ENCODE results near the gene TECPR2. TPM values are rescaled to one million over a fixed set of nuclear protein-coding genes. Genes with fewer than 3 reads are reported as not detected.
"Not testable (repeated sequence)": the region's sequence is repeated elsewhere in the genome, so short reads cannot be mapped to it uniquely, and the experiment has no call there.

The TECPR2 gene
- total RNA-seq, 1 donor from 2014 or later = 6.4 TPM

DNA sequence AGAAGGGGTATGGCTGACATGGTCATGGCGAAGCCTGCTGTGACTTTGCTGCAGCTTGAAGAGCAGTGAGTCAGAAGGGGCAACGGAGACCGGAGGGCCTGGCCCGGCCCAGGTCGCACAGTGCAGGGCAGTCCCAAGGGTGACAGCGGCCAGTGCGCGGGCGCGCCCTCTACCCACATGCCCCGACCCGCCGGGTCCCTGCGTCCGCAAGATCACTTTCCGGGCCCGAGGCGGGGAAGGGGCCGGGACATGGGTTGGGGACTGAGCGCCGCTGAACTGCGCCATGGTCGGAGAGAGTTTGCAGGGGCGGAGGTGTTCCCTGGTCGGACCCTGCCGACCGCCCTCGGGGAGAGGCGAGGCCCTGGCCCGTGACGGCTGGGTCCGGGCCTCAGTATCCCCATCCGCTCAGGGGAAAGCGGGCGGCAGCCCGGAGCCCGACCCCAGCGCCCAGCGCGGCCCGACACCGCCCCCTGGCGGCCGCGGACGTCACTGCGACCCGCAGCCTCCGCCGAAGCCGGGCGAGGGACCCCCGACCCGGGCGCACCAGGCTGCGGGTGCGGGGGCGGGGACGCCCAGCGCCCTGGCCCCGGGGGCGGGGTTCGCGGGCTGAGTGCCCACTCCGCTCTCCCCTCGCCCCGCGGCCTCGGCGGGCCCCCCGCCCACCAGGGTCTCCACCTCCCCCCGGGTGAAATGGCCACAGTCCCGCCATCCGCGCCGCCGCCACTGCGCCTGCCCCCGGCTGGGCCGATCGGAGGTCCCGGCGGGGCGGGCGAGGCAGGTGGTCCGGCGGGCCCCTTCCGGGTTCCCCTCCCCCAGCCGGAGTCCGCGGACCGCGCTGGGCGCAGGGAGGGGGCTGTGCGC lies 154.0 kb downstream of the TECPR2 start:
- peak overlapping the region; percentile 79 for H3K4me3 Mint-ChIP-seq

DNA sequence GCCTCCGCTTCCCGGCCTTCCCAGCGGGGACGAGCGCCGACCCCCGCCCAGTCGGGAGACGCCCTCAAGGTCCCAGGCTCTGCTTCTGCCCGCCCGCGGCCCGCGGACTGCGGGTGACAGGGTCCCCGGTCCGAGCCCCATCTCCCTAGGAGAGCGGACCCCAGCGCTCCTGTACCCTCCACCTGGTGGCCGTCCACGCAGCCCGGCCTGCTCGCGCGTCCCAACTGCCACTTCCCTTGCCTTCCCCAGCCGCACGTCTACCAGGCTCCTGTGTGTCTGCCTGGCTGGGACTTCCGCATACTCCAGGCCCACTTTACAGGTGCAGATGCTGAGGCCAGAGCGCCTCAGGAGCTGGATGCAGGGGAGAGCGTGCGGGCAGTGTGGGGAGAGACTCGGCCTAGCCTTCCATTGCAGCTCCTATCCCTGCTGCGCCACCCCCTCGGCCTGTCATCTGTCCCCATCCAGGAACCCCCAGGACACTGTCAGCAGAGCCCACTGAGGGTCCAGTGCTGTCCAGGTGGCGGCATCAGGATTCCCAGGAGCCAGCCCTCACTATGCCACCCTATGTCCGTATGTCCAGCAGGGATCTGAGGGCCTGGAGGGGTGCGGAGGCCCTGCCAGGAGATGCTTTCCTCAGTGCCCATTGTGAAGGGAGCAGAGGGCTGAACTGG lies 154.8 kb downstream of the TECPR2 start:
- Mint-ChIP-seq H3K27ac (peak overlapping the region; percentile 78), H3K9me3 (no peaks in the 10 kb centered on the region), H3K27me3 (peaks cover 10% of the 10 kb centered on the region), H3K4me3 (peak overlapping the region; percentile 82), H3K36me3 (ENCODE audit: low read depth) (no peaks in the 10 kb centered on the region), H3K4me1 (peaks cover 4% of the 10 kb centered on the region)
- peak; percentile 64 for DNase-seq
- intact Hi-C loops (cut with micrococcal nuclease) = loop anchor here (2.0 to 5.0 kb wide), 4 partner anchors 155 to 555 kb away; partner anchors contain the start of genes CINP, DYNC1H1, HSP90AA1 and TECPR2

More for the DNA sequence above, 154.0 kb downstream of the TECPR2 start:
- Mint-ChIP-seq H3K9me3 (no peaks in the 10 kb centered on the region), H3K27me3 (peaks cover 10% of the 10 kb centered on the region), H3K36me3 (ENCODE audit: low read depth) (no peaks in the 10 kb centered on the region), H3K27ac (peak overlapping the region; percentile 68), H3K4me1 (peaks cover 4% of the 10 kb centered on the region)
- intact Hi-C loops (cut with micrococcal nuclease) = loop anchor here (1.0 to 5.0 kb wide), 5 partner anchors 78 to 554 kb away; partner anchors contain the start of genes CINP, DYNC1H1, HSP90AA1 and TECPR2
- peak; percentile 93 for DNase-seq

DNA sequence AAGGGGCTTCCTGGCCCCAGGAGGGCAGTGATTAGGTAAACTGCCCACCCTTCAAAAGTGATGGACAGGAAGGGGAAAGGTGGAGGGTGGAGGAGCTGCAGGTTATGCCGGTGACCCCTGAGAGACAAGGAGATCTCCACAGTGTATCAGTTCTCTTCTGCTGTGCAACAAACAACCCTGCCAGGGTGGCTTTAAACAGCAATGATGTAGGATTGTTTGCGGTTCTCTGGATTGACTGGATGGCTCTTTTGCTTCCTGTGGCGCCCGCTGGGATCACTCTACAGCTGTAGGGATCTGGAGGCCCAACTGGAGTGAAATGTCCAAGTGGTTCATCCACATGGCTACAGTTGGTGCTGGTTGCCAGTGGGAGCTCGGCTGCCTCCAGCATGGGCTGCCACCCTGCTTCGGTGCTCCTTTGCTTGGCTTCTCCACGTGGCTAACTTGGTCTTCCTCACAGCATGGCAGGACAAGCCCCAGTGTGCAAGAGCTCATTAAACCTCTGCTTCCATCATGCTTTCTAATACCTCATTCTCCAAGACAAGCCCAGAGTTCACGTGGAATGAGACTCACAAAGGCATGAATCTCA lies 155.4 kb downstream of the TECPR2 start:
- intact Hi-C loops (cut with micrococcal nuclease) = loop anchor here (5.0 kb wide), 2 partner anchors 431 to 556 kb away; partner anchors contain the start of genes DYNC1H1 and HSP90AA1
- Mint-ChIP-seq H3K36me3 (ENCODE audit: low read depth) (peaks cover under 1% of the 10 kb centered on the region), H3K4me1 (peaks cover 7% of the 10 kb centered on the region), H3K4me3 (peak overlapping the region; percentile 82), H3K9me3 (no peaks in the 10 kb centered on the region), H3K27ac (peak overlapping the region; percentile 37), H3K27me3 (peaks cover 10% of the 10 kb centered on the region)
- no peak for DNase-seq

DNA sequence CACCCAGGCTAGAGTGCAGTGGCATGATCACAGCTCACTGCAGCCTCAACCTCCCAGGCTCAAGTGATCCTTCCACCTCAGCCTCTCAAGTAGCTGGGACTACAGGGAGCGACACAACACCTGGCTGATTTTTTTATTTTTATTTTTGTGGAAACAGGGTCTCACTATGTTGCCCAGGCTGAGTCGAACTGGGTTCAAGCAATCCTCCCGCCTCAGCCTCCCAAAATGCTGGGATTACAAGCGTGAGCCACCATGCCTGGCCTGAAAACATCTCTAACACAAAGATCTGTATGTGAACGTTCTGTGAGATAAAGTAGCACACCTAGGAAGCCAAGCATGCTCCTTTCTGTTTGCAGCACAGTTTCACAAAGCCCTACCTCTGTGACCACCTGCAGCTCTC lies 157.0 kb downstream of the TECPR2 start:
- peaks cover 17% of the 10 kb centered on the region for H3K4me1 Mint-ChIP-seq
- not testable (repeated sequence) for H3K9me3 Mint-ChIP-seq; H3K36me3 Mint-ChIP-seq (ENCODE audit: low read depth)

DNA sequence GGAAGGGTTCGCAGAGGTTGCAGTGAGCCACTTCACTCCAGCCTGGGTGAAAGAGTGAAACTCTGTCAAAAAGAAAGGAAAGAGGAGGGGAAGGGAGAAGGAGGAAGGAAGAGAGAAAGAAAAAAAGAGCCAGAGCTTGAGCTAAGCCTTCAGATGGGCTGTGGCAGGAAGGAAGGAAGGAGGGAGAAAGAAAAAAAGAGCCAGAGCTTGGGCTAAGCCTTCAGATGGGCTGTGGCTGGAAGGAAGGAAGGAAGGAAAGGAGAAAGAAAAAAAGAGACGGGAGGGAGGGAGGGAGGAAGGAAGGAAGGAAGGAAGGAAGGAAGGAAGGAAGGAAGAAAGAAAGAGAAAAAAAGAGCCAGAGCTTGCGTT lies 160.4 kb downstream of the TECPR2 start:
- intact Hi-C loops (cut with micrococcal nuclease) = no loop called here
- H3K27ac Mint-ChIP-seq = peak overlapping the region; percentile 83
- DNase-seq = no peak
- peaks cover 5% of the 10 kb centered on the region for H3K27me3 Mint-ChIP-seq
- H3K9me3 Mint-ChIP-seq = no peaks in the 10 kb centered on the region
- H3K4me1 Mint-ChIP-seq = peaks cover 26% of the 10 kb centered on the region
- H3K36me3 Mint-ChIP-seq (ENCODE audit: low read depth) = peaks cover 1% of the 10 kb centered on the region
- peak overlapping the region; percentile 82 for H3K4me3 Mint-ChIP-seq

More for the DNA sequence above, 157.0 kb downstream of the TECPR2 start:
- not testable (repeated sequence) for H3K27ac Mint-ChIP-seq, H3K4me3 Mint-ChIP-seq, DNase-seq
- intact Hi-C loops (cut with micrococcal nuclease) = loop anchor here (5.0 kb wide), 2 partner anchors 432 to 557 kb away; partner anchors contain the start of genes DYNC1H1 and HSP90AA1
- peaks cover 10% of the 10 kb centered on the region for H3K27me3 Mint-ChIP-seq

DNA sequence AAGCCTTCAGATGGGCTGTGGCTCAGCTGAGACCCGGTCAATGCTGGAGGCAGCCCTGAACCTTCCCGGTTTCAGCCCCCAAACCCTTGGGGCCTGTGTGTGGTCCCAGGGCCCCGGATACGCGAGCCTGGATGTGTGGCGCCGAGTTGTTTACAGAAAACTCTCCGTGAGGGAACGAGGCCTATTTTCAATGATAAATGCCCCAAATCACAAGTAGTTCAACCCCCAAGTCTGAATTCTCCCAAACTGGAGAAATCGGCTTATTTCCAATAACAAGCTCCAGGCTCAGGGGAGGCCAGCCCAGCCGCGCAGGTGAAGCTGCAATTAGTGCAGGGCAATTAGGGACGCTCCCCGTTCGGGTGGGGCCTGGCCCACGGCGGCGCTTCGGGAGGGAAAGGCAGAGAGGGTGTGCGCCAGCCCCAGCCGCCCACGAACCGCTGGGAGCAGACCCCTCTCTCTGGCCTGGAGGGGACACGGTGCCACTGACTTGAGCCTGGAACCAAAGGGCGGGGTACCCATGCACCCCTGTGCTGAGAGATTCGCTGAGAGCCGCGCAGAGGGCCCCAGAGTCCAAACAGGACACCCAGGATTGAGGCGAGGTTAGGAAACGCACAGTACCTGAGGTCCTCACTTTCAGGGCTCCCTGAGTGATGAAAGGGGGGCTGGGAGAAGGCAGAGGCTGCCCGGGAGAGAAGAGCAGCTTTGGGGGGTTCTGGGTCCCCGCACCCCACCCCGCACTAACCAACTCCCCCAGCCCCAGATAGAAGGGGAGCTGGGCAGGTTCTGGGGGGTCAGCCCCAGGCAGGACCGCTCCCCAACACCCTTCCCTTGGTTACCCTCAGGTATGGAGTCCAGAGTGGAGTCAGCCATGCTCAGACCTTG lies 161.1 kb downstream of the TECPR2 start:
- no peaks in the 10 kb centered on the region for H3K9me3 Mint-ChIP-seq
- no peaks in the 10 kb centered on the region for H3K27me3 Mint-ChIP-seq
- peak overlapping the region; percentile 79 for H3K27ac Mint-ChIP-seq
- peaks cover 26% of the 10 kb centered on the region for H3K4me1 Mint-ChIP-seq
- H3K4me3 Mint-ChIP-seq = peak overlapping the region; percentile 82
- peaks cover 1% of the 10 kb centered on the region for H3K36me3 Mint-ChIP-seq (ENCODE audit: low read depth)
- intact Hi-C loops (cut with micrococcal nuclease) = loop anchor here (2.0 kb wide), 2 partner anchors 161 to 207 kb away; partner anchors contain the start of genes CINP and TECPR2
- DNase-seq = no peak

DNA sequence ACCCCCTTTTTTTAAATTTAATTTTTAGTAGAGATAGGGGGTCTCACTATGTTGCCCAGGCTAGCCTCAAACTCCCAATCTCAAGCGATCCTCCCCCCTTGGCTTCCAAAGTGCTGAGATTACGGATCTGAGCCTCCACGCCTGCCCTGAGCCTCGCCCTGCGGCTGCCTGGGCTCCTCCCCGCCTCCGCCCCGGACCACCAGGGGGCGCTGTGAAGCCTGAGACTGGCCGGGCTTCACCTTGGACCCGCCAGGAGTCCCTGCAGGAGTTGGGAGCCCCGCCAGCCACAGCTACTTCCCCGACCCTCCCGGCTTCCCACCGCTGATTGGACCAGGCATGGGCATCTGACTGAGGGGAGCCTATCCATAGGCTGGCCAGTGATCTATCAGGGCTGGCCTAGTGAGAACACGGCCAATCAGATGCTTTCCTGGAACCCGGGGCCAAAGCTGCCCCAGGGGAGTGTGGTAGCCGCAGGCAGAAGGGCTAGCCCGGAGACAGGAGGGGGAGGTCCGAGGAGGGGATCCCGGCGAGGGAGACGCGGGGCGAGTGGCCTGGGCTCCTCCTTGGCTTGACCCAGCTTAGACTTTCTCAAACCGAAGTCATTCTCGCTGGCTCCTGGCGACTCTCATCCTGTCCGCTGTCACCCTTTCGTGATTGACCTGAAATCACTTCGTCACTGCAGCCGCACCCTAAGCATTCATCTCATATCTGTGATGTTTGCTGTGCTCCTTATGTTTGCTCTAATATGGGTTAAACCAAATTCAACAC lies 161.9 kb downstream of the TECPR2 start:
- Mint-ChIP-seq H3K4me3 (peak overlapping the region; percentile 94), H3K27me3 (no peaks in the 10 kb centered on the region), H3K4me1 (peaks cover 26% of the 10 kb centered on the region), H3K36me3 (ENCODE audit: low read depth) (peaks cover 1% of the 10 kb centered on the region), H3K27ac (peak overlapping the region; percentile 93), H3K9me3 (no peaks in the 10 kb centered on the region)
- intact Hi-C loops (cut with micrococcal nuclease) = loop anchor here (1.0 to 2.0 kb wide), 3 partner anchors 68 to 208 kb away; partner anchors contain the start of genes CINP, RCOR1 and TECPR2
- peak; percentile 99 for DNase-seq

DNA sequence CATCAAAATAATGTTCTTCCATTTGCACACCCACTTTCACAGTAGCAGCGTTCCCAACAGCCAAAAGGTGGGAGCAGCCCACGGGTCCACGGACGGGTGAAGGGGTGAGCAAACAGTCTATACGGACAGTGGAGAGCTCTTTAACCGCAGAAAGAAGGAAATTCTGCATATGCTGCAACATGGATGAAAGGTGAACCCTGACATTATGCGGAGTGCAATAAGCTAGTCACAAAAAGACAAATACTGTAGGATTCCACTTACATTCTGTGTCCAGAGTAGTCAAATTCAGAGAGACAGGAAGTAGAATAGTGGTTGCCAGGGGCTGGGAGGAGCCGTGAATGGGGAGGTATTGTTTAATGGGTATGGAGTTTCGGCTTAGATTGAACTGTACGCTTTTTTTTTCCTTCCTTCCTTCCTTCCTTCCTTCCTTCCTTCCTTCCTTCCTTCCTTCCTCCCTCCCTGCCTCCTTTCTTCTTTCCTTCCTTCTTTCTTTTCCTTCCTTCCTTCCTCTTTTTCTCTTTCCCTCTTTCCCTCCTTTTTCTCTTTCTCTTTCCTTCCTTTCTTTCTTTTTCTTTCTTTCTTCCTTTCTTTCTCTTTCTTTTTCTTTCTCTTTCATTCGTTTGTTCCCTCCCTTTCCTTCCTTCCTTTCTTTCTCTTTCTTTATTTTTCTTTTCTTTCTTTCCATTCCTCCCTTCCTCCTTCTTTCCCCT lies 162.6 kb downstream of the TECPR2 start:
- peak overlapping the region; percentile 93 for H3K27ac Mint-ChIP-seq
- peaks cover 26% of the 10 kb centered on the region for H3K4me1 Mint-ChIP-seq
- H3K9me3 Mint-ChIP-seq = no peaks in the 10 kb centered on the region
- peaks cover 1% of the 10 kb centered on the region for H3K36me3 Mint-ChIP-seq (ENCODE audit: low read depth)
- intact Hi-C loops (cut with micrococcal nuclease) = loop anchor here (1.0 to 2.0 kb wide), 3 partner anchors 67 to 209 kb away; partner anchors contain the start of genes CINP, RCOR1 and TECPR2
- DNase-seq = peak; percentile 82
- no peaks in the 10 kb centered on the region for H3K27me3 Mint-ChIP-seq
- peak overlapping the region; percentile 94 for H3K4me3 Mint-ChIP-seq

DNA sequence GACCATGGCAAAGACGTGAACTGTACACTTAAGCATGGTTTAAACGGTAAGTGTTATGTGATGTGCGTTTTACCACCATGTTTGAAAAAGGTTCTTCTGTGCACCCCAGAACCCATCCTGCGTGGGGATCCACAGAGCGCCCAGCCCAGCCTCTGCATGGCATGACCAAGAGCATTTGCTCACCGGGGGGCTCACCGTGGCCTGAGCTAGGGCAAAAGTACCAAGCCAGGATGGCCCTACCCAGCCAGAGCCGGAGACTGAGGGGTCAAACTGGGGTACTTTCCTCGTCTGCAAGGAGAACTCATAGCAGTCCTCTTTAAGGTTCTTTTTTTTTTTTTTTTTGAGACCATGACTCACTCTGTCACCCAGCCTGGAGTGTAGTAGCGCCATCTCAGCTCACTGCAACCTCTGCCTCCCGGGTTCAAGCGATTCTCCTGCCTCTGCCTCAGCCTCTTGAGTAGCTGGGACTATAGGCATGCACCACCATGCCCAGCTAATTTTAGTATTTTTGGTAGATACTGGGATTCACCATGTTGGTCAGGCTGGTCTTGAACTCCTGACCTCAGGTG lies 163.3 kb downstream of the TECPR2 start:
- H3K27me3 Mint-ChIP-seq = no peaks in the 10 kb centered on the region
- intact Hi-C loops (cut with micrococcal nuclease) = loop anchor here (1.0 to 2.0 kb wide), 3 partner anchors 66 to 209 kb away; partner anchors contain the start of genes CINP, RCOR1 and TECPR2

DNA sequence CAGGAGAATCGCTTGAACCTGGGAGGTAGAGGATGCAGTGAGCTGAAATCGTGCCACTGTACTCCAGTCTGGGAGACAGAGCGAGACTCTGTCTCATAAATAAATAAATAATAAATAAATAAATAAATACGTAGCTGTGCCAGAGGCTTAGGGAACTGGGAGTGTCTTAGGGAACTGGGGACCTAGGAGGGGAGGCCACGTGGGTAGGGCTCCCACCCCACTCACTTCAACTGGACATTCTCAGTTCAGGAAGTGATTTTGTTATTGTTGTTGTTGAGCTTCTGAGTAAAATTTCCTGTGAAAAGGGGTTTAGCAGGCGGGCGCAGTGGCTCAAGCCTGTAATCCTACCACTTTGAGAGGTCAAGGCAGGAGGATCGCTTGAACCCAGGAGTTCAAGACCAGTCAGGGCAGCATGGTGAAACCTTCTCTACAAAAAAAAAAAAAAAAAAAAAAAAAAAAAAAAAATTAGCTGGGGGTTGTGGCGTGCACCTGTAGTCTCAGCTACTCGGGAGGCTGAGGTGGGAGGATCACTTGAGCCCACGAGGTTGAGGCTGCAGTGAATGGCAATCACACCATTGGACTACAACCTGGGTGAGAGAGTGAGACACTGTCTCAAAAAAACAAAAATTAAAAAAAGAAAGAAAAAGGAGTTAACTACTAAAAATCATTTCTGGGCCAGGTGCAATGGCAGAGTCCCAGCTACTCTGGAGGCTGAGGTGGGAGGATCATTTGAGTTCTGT lies 165.9 kb downstream of the TECPR2 start:
- H3K36me3 Mint-ChIP-seq (ENCODE audit: low read depth) = no peaks in the 10 kb centered on the region
- no peak for DNase-seq
- no peaks in the 10 kb centered on the region for H3K27me3 Mint-ChIP-seq
- no peak overlapping the region for H3K27ac Mint-ChIP-seq
- H3K9me3 Mint-ChIP-seq = no peaks in the 10 kb centered on the region
- H3K4me1 Mint-ChIP-seq = peaks cover 25% of the 10 kb centered on the region
- intact Hi-C loops (cut with micrococcal nuclease) = no loop called here
- no peak overlapping the region for H3K4me3 Mint-ChIP-seq

More for the DNA sequence above, 163.3 kb downstream of the TECPR2 start:
- Mint-ChIP-seq H3K36me3 (ENCODE audit: low read depth) (peaks cover 1% of the 10 kb centered on the region), H3K27ac (peak overlapping the region; percentile 93), H3K9me3 (no peaks in the 10 kb centered on the region), H3K4me1 (peaks cover 30% of the 10 kb centered on the region), H3K4me3 (peak overlapping the region; percentile 94)
- no peak for DNase-seq

Measured in activated CD4-positive, alpha-beta T cell treated with anti-CD3 and anti-CD28 coated beads, Interleukin-2, amount 10 ng/mL, durations not matched to agents 24 days and 14 days (primary cell).